ENCODE results near the gene ONECUT2.
"Not testable (repeated sequence)": the region's sequence is repeated elsewhere in the genome, so short reads cannot be mapped to it uniquely, and the experiment has no call there.

The ONECUT2 gene

DNA sequence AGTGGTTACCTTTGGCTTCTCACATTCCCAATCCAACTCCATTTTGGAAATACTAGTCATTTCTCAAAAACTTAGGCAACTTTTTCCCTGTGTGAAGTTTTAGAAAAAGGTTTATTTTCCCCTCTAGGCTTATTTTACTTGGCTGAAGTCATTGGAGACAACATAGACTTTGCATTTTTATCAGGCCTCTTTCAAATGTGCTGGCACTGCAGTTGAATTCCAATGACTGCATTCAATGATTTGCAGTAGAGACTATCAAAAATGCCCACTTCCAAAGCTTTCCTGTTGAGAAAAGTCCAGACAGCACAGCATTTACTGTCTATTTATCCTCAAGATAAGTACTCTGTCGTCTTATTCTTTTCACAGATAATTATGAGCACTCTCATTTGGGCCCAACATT is 70.1 kb downstream of the ONECUT2 start:
- no peaks in the 10 kb centered on the region for H3K36me3 ChIP-seq
- H3K4me3 ChIP-seq (ENCODE audit: low read depth in 1 of 2, low read length in 1 of 2) = no peak overlapping the region
- H3K9me3 ChIP-seq = no peaks in the 10 kb centered on the region
- TF ChIP-seq, protein P1, sequence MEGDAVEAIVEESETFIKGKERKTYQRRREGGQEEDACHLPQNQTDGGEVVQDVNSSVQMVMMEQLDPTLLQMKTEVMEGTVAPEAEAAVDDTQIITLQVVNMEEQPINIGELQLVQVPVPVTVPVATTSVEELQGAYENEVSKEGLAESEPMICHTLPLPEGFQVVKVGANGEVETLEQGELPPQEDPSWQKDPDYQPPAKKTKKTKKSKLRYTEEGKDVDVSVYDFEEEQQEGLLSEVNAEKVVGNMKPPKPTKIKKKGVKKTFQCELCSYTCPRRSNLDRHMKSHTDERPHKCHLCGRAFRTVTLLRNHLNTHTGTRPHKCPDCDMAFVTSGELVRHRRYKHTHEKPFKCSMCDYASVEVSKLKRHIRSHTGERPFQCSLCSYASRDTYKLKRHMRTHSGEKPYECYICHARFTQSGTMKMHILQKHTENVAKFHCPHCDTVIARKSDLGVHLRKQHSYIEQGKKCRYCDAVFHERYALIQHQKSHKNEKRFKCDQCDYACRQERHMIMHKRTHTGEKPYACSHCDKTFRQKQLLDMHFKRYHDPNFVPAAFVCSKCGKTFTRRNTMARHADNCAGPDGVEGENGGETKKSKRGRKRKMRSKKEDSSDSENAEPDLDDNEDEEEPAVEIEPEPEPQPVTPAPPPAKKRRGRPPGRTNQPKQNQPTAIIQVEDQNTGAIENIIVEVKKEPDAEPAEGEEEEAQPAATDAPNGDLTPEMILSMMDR (IDR thresholded peaks at IDR 0.05) = no peak
- H3K4me1 ChIP-seq (ENCODE audit: control insufficient read depth in 1 of 2, insufficient read depth in 1 of 2, low read depth in 1 of 2, low read length in 1 of 2) = no peaks in the 10 kb centered on the region
- no peaks in the 10 kb centered on the region for H3K27me3 ChIP-seq
- no peak overlapping the region for H3K27ac ChIP-seq

DNA sequence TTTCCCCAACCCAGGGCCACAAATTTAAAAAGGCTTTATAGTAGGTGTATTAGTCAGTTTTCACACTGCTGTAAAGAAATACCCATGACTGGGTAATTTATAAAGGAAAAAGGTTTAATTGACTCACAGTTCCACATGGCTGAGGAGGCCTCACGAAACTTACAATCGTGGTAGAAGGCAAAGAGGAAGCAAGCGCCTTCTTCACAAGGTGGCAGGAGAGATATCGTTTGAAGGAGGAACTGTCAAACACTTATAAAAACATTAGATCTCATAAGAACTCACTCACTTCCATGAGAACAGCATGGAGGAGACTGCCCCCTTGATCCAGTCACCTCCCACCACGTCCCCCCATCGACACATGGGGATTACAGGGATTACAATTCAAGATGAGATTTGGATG is 80.9 kb downstream of the ONECUT2 start:
- no peaks in the 10 kb centered on the region for H3K4me1 ChIP-seq (ENCODE audit: control insufficient read depth in 1 of 2, insufficient read depth in 1 of 2, low read depth in 1 of 2, low read length in 1 of 2)
- H3K4me3 ChIP-seq (ENCODE audit: low read depth in 1 of 2, low read length in 1 of 2) = no peak overlapping the region
- H3K27me3 ChIP-seq = no peaks in the 10 kb centered on the region
- H3K9me3 ChIP-seq = no peaks in the 10 kb centered on the region
- H3K36me3 ChIP-seq = no peaks in the 10 kb centered on the region
- no peak overlapping the region for H3K27ac ChIP-seq
- TF ChIP-seq, protein P1 (IDR thresholded peaks at IDR 0.05) = no peak

DNA sequence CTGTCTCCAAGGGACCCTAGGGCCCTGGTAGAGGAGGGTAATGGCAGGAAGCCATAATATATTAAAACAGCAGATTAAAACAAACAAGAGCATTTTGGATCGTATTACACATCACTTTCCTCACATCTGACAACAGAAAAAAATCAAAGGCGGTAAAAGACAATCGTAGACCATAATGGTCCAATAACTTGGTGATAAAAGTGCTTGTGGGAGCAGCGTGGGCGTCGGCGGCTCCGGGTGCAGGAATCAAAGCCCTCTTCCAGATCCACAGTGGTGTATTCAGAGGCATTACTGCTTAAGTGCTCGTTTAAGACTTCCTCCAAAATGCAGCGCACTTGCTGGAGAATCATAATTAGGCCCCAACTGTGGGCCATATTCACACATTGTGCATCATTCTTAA is 83.4 kb downstream of the ONECUT2 start:
- Histone ChIP-seq H3K27me3 (peaks cover 4% of the 10 kb centered on the region), H3K36me3 (no peaks in the 10 kb centered on the region), H3K4me1 (ENCODE audit: control insufficient read depth in 1 of 2, insufficient read depth in 1 of 2, low read depth in 1 of 2, low read length in 1 of 2) (no peaks in the 10 kb centered on the region), H3K9me3 (no peaks in the 10 kb centered on the region), H3K4me3 (ENCODE audit: low read depth in 1 of 2, low read length in 1 of 2) (no peak overlapping the region), H3K27ac (no peak overlapping the region)
- TF ChIP-seq, protein P1 (IDR thresholded peaks at IDR 0.05) = no peak

DNA sequence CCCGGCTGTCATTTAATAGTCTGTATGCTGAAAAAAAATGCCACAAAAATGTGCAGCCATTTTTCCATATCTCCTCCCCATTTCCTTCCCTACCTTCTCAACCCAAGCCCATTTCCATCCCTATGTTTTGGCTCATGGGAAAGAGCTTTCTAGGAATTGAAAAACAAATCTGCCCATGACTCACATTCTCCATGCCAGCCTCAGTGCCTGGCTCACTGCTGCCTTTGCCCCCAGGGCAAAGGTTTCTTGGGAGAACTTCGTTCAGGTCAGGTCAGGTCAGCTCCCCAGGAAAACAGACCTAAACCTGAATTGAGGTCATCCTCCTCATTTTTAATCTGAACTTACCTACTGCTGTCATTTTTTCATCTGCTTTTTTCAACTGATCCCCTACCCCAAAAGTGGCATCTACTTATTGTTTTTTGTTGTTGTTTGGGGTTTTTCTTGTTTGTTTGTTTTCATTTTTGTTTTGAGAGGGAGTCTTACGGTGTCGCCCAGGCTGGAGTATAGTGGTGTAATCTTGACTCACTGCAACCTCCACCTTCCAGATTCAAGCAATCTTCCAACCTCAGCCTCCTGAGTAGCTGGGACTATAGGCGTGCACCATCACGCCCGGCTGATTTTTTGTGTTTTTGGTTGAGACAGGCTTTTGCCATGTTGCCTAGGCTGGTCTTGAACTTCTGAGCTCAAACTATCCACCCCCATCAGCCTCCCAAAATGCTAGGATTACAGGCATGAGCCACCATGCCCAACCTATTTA is 84.7 kb downstream of the ONECUT2 start:
- Histone ChIP-seq H3K36me3 (no peaks in the 10 kb centered on the region), H3K4me1 (ENCODE audit: control insufficient read depth in 1 of 2, insufficient read depth in 1 of 2, low read depth in 1 of 2, low read length in 1 of 2) (no peaks in the 10 kb centered on the region), H3K4me3 (ENCODE audit: low read depth in 1 of 2, low read length in 1 of 2) (no peak overlapping the region), H3K27me3 (peaks cover 4% of the 10 kb centered on the region), H3K27ac (no peak overlapping the region), H3K9me3 (no peaks in the 10 kb centered on the region)
- TF ChIP-seq, protein P1 (IDR thresholded peaks at IDR 0.05) = no peak

DNA sequence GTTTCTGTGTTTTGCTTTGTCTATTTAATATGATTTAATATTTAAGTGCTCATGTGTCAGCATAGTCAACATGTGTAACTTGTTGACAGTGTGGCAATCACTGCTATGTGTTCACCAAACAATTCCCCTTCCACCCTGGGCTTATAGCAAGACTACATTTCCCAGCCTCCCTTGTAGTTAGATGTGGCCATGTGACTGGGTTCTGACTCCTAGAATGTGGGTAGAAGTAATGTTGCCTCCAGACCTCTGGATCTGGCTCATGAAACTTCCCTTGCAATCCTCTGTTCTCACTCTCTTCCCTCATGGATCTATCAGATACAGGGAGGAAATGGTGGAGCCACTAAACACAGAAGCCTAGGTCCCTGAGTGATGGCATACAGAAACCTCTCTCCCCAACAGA is 87.2 kb downstream of the ONECUT2 start:
- not testable (repeated sequence) for H3K27ac ChIP-seq; H3K36me3 ChIP-seq; H3K27me3 ChIP-seq; H3K4me3 ChIP-seq (ENCODE audit: low read depth in 1 of 2, low read length in 1 of 2); H3K4me1 ChIP-seq (ENCODE audit: control insufficient read depth in 1 of 2, insufficient read depth in 1 of 2, low read depth in 1 of 2, low read length in 1 of 2); H3K9me3 ChIP-seq

DNA sequence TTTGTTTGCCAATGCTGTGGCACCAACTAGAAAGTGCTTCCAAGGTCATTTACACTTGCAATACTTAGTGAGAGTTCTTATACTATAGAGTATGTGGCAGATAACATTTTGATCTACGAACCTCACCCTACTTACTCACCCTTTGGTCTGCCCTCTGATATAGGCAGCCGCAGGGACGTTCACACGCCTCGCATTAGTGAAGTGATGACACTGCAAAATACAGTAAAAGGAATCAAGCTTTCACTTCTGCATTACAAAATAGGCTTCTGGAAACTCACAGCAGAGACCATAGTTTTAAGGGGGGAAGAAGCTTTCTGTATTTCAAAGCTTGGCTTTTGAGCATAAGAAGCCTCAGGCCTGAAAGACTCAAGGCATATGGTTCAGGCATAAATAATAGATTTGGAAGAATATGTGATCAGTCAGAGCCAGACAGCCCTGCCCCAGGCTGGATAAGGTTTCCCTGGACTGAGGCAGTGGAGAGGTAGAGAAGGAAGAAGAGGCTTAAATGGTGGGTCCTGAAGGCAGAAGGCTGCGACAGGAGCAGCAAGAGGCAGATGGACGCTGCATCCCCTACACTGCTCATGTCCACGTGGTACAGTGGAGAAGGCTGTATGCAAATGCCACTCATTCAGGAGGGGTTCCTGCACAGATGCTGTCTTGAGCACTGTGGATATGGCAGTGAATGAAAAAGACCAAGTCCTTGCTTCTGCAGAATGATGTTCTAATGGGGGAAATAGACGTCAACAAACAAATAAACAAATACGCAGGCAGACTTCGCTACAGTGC is 88.2 kb downstream of the ONECUT2 start:
- TF ChIP-seq, protein P1 (IDR thresholded peaks at IDR 0.05) = no peak
- Histone ChIP-seq H3K4me1 (ENCODE audit: control insufficient read depth in 1 of 2, insufficient read depth in 1 of 2, low read depth in 1 of 2, low read length in 1 of 2) (no peaks in the 10 kb centered on the region), H3K27ac (no peak overlapping the region), H3K9me3 (no peaks in the 10 kb centered on the region), H3K4me3 (ENCODE audit: low read depth in 1 of 2, low read length in 1 of 2) (no peak overlapping the region), H3K27me3 (peaks cover 4% of the 10 kb centered on the region), H3K36me3 (no peaks in the 10 kb centered on the region)

All from neutrophil (primary cell).